Liver (tissue), 9 donors: Measurements from ENCODE around the gene HCN2. TPM values are rescaled to one million over a fixed set of nuclear protein-coding genes. Genes with fewer than 3 reads are reported as not detected.

ENCODE experiments used
- DNase-seq: peaks from one replicate; pipeline ENCODE4 v3.0.0-alpha.2; 2017; ENCODE audit warnings: low spot score
- H3K27ac ChIP-seq, 2 donors: one replicate each; pipeline ENCODE4 v1.7.0; 2013; ENCODE audit warnings: inconsistent platforms in 2 of 2, low read length in 2 of 2, control low read depth in 1 of 2, low read depth in 1 of 2, mild to moderate bottlenecking in 1 of 2
- H3K27me3 ChIP-seq, 4 donors: one replicate each; pipeline versions ENCODE4 v1.6.1 to v1.7.0; 2013; ENCODE audit warnings: low read length in 3 of 4, inconsistent platforms in 1 of 4, mild to moderate bottlenecking in 1 of 4, moderate library complexity in 1 of 4; ENCODE audit not compliant: control insufficient read depth in 4 of 4, insufficient read depth in 4 of 4
- H3K36me3 ChIP-seq, 4 donors: one replicate each; pipeline versions ENCODE4 v1.6.1 to v1.7.0; 2013; ENCODE audit warnings: low read length in 3 of 4, mild to moderate bottlenecking in 3 of 4, low read depth in 1 of 4, moderate library complexity in 1 of 4; ENCODE audit not compliant: control insufficient read depth in 4 of 4, insufficient read depth in 3 of 4
- H3K4me1 ChIP-seq, 4 donors: one replicate each; pipeline versions ENCODE4 v1.6.1 to v1.7.0; 2013; ENCODE audit warnings: low read length in 3 of 4, mild to moderate bottlenecking in 3 of 4, moderate library complexity in 1 of 4; ENCODE audit not compliant: control insufficient read depth in 4 of 4, insufficient read depth in 4 of 4
- H3K4me3 ChIP-seq, 3 donors: one replicate each; pipeline versions ENCODE4 v1.6.1 to v1.7.0; 2013; ENCODE audit warnings: low read length in 3 of 3, control low read depth in 1 of 3, low read depth in 1 of 3, mild to moderate bottlenecking in 1 of 3
- H3K9ac ChIP-seq, 2 donors: one replicate each; pipeline ENCODE4 v1.7.0; 2013; ENCODE audit warnings: low read length in 2 of 2, mild to moderate bottlenecking in 2 of 2, moderate library complexity in 2 of 2, control low read depth in 1 of 2, low read depth in 1 of 2
- H3K9me3 ChIP-seq, 4 donors: one replicate each; pipeline versions ENCODE4 v1.6.1 to v1.7.0; 2013; ENCODE audit warnings: low read length in 3 of 4; ENCODE audit not compliant: control insufficient read depth in 4 of 4
- CTCF ChIP-seq: fragments of 150-350 bp; IDR thresholded peaks from 2 replicates; pipeline ENCODE4 v1.5.1; 2017; ENCODE audit warnings: improper control_type of control experiment, low read depth, low read length; ENCODE audit not compliant: missing input control
- EGR1 ChIP-seq, 2 donors: IDR thresholded peaks; 2 replicates each; pipeline ENCODE4 v1.6.1; 2016 to 2018; ENCODE audit warnings: antibody characterized with exemption in 2 of 2, low read depth in 2 of 2
- GABPA ChIP-seq, 2 donors: IDR thresholded peaks in 1 of 2; conservative IDR thresholded peaks in 1 of 2; 2 replicates each; pipeline ENCODE4 v1.6.1; 2016; ENCODE audit warnings: antibody characterized with exemption in 2 of 2, mild to moderate bottlenecking in 1 of 2, moderate library complexity in 1 of 2
- HNF4A ChIP-seq, 2 donors: conservative IDR thresholded peaks; 2 replicates each; pipeline ENCODE4 v1.6.1; 2016; ENCODE audit warnings: antibody characterized with exemption in 2 of 2, mild to moderate bottlenecking in 2 of 2
- HNF4G ChIP-seq: IDR thresholded peaks from 2 replicates; pipeline ENCODE4 v1.6.1; 2016; ENCODE audit warnings: antibody characterized with exemption
- JUND ChIP-seq, 2 donors: IDR thresholded peaks; 2 replicates each; pipeline ENCODE4 v1.6.1; 2016; ENCODE audit warnings: antibody characterized with exemption in 2 of 2
- NR2F2 ChIP-seq: IDR thresholded peaks from 2 replicates; pipeline ENCODE4 v1.6.1; 2016; ENCODE audit warnings: antibody characterized with exemption
- RAD21 ChIP-seq, 2 donors: IDR thresholded peaks; 2 replicates each; pipeline ENCODE4 v1.6.1; 2016; ENCODE audit warnings: antibody characterized with exemption in 2 of 2, mild to moderate bottlenecking in 2 of 2
- REST ChIP-seq: IDR thresholded peaks from 2 replicates; pipeline ENCODE4 v1.6.1; 2016; ENCODE audit warnings: antibody characterized with exemption, mild to moderate bottlenecking
- SP1 ChIP-seq: IDR thresholded peaks from 2 replicates; pipeline ENCODE4 v1.6.1; 2018; ENCODE audit warnings: antibody characterized with exemption, mild to moderate bottlenecking
- YY1 ChIP-seq: IDR thresholded peaks from 2 replicates; pipeline ENCODE4 v1.6.1; 2016; ENCODE audit warnings: antibody characterized with exemption, mild to moderate bottlenecking
- ZBTB33 ChIP-seq: IDR thresholded peaks from 2 replicates; pipeline ENCODE4 v1.6.1; 2016; ENCODE audit warnings: antibody characterized with exemption
- WGBS: extraction: QIAGEN DNeasy Blood & Tissue Kit; methylation state at CpG from one replicate; pipeline ENCODE4 v1.1.7; 2013; 5-methylcytosine and 5-hydroxymethylcytosine counted together
- polyA plus RNA-seq, 2 donors: library from polyadenylated mRNA; stranded (reverse) in 1 of 2; unstranded in 1 of 2; fragments of 200-250 nt in 1 of 2; fragments of >200 nt in 1 of 2; fragmentation: Nextera tagmentation in 1 of 2; extraction: Ambion mirVana in 1 of 2; gene quantifications; one replicate each; pipeline versions ENCODE4 v1.2.1 to v1.2.3, GENCODE V29; 2013 to 2015
- total RNA-seq, 2 donors: library from RNA; depleted of rRNA; stranded (reverse); fragments of >200 nt; gene quantifications; one replicate each; pipeline ENCODE4 v1.2.3, GENCODE V29; 2014
- TF ChIP-seq, protein P1 (sequence below): IDR thresholded peaks from 2 replicates; pipeline ENCODE4 v1.6.1; 2016; ENCODE audit warnings: antibody characterized with exemption
- TF ChIP-seq, protein P2 (sequence below): IDR thresholded peaks from 2 replicates; pipeline ENCODE4 v1.6.1; 2016; ENCODE audit warnings: antibody characterized with exemption
- donor health status: healthy.
- donor health status: healthy.
- donor health status: healthy.
- donor health status: healthy.
- donor health status: healthy.

HCN2 gene
- total and polyA plus RNA-seq, 4 donors, result 0.05 to 0.17 (median 0.13) TPM; not detected in 1

DNA sequence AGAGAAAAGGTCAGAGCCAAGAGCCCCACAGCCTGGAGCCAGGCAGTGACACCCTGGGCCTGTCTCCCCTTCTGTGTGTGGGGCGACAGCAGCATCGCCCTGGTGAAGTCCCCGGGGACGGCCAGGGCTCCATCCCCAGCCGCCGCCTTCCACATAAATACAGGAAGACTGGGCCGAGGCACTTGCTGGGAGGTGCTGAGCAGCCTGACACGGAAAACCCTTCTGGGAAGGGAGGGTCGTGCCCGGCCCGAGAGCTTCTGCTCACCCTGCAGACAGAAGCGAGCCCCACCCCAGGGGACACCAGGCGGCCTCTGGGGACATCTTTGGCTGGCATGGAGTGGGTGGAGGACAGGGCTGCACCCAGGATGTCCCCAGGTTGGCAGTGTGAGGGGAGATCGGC lies 55.1 kb downstream of the HCN2 start:
- Histone ChIP-seq H3K9me3 (no peaks in the 10 kb centered on the region), H3K4me1 (peaks cover 0 to 1% (median 0%) of the 10 kb centered on the region in 4 donors), H3K9ac (no peak overlapping the region), H3K36me3 (peaks cover 0 to 37% (median 20%) of the 10 kb centered on the region in 4 donors), H3K27me3 (no peaks in the 10 kb centered on the region), H3K4me3 (no peak overlapping the region), H3K27ac (no peak overlapping the region)
- TF ChIP-seq ZBTB33 (no peak), RAD21 (IDR thresholded peaks at IDR 0.05) (no peak), GABPA (IDR thresholded peaks at IDR 0.05 in 1 of 2, conservative IDR thresholded peaks at IDR 0.05 in 1 of 2) (no peak), REST (no peak), SP1 (no peak), CTCF (no peak), JUND (IDR thresholded peaks at IDR 0.05) (no peak), HNF4A (conservative IDR thresholded peaks at IDR 0.05) (no peak), EGR1 (IDR thresholded peaks at IDR 0.05; ENCODE audit: low read depth in 2 of 2) (no peak), NR2F2 (no peak)
- TF ChIP-seq, protein P1, sequence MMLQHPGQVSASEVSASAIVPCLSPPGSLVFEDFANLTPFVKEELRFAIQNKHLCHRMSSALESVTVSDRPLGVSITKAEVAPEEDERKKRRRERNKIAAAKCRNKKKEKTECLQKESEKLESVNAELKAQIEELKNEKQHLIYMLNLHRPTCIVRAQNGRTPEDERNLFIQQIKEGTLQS, result no peak
- WGBS, result 87% methylated on average over 14 of the region's 14 CpGs
- no peak for DNase-seq

DNA sequence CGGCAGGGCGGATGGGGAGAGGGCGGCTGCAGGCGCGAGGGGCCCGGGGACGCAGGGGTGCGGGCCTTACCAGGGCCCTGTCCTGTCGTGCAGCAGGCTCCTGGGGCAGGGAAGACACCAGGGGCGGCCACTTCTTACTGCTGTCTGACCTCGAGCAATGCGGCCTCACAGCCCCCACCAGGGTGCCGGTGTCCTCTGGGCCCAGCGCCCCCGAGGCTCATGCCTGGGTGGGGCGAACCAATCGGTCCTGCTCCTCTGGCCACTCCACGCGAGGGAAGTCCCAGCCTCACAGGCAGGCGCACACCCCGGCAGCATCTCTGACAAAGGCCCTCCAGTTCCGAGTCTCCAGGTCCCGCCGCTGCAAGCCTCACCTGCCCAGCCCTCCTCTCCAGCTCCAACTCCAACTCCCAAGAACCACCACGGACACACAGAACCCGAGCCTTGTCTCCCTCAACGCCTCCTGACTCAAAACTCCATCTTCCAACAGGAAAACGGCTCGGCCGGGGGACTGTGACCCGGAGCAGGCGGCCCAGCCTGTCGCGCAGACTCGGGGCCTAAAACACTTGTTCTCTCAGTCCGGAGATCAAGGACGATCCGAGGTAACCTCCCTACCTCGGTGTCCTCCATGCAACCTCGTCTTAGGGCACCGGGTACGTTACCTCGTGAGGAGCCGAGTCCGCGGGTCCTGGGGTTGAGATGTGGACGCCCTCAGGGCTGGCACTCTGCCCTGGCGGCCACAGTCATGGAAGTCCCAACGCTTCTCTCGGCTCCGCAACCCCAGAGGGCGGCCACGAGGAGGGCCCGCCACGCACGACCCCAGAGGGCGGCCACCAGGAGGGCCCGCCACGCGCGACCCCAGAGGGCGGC lies 56.5 kb downstream of the HCN2 start:
- H3K9ac ChIP-seq, result no peak overlapping the region
- no peak for DNase-seq
- no peaks in the 10 kb centered on the region for H3K9me3 ChIP-seq
- H3K4me1 ChIP-seq, result no peaks in the 10 kb centered on the region
- 95% methylated on average over 62 of the region's 62 CpGs for WGBS
- no peak for TF ChIP-seq JUND (IDR thresholded peaks at IDR 0.05)
- TF ChIP-seq CTCF, result no peak
- TF ChIP-seq YY1, result no peak
- no peak for TF ChIP-seq REST
- no peak for TF ChIP-seq HNF4G
- TF ChIP-seq, protein P1, result no peak
- TF ChIP-seq, protein P2, sequence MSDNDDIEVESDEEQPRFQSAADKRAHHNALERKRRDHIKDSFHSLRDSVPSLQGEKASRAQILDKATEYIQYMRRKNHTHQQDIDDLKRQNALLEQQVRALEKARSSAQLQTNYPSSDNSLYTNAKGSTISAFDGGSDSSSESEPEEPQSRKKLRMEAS, result no peak
- H3K36me3 ChIP-seq, result peaks cover 3 to 43% (median 22%) of the 10 kb centered on the region in 4 donors
- no peak overlapping the region for H3K4me3 ChIP-seq
- H3K27ac ChIP-seq, result no peak overlapping the region
- H3K27me3 ChIP-seq, result no peaks in the 10 kb centered on the region
